ENCODE results near the gene WNT2B. TPM values are rescaled to one million over a fixed set of nuclear protein-coding genes. Genes with fewer than 3 reads are reported as not detected.

WNT2B gene
- total RNA-seq, 1 donor: 2.2 TPM

DNA sequence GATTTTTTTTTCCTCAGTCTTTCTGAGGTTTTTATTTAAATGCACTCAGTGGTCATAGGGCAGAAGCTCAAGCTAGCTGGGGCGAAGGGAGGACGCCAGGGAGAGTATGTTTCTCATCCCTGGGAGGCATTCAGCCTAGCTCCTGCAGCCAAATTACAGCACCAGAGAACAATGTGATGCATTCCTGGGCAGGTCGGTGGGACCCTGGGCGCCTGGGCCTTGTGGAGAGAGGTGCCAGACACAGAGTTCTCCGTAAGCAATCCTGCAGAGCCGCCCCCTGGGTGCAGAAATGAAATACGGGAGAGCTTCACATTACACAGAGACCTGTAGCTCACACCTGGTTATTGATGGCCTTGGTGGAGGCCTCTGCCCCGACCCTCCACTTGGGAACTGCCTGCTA is 15.5 kb downstream of the WNT2B start:
- H3K27ac ChIP-seq (ENCODE audit: low read depth, low read length): peak overlapping the region; percentile 29
- H3K79me2 ChIP-seq (ENCODE audit: insufficient read depth, low read length): no peaks in the 10 kb centered on the region
- DNase-seq (ENCODE audit: insufficient read length, low spot score, missing footprints): no peak
- H3K4me1 ChIP-seq (ENCODE audit: insufficient read depth, low read length): peaks cover 68% of the 10 kb centered on the region
- H4K20me1 ChIP-seq (ENCODE audit: insufficient read depth, low read length): no peaks in the 10 kb centered on the region
- no peaks in the 10 kb centered on the region for H3K27me3 ChIP-seq (ENCODE audit: insufficient read depth, low read length)
- H3K36me3 ChIP-seq (ENCODE audit: insufficient read depth, low read length): peaks cover 4% of the 10 kb centered on the region
- H3K4me2 ChIP-seq (ENCODE audit: insufficient read depth, low read length): peak overlapping the region; percentile 26
- TF ChIP-seq, protein P1, sequence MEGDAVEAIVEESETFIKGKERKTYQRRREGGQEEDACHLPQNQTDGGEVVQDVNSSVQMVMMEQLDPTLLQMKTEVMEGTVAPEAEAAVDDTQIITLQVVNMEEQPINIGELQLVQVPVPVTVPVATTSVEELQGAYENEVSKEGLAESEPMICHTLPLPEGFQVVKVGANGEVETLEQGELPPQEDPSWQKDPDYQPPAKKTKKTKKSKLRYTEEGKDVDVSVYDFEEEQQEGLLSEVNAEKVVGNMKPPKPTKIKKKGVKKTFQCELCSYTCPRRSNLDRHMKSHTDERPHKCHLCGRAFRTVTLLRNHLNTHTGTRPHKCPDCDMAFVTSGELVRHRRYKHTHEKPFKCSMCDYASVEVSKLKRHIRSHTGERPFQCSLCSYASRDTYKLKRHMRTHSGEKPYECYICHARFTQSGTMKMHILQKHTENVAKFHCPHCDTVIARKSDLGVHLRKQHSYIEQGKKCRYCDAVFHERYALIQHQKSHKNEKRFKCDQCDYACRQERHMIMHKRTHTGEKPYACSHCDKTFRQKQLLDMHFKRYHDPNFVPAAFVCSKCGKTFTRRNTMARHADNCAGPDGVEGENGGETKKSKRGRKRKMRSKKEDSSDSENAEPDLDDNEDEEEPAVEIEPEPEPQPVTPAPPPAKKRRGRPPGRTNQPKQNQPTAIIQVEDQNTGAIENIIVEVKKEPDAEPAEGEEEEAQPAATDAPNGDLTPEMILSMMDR (IDR thresholded peaks at IDR 0.05; ENCODE audit: extremely low read depth, low read depth, low read length): no peak
- no peak overlapping the region for H2AFZ ChIP-seq (ENCODE audit: low read length)
- H3K4me3 ChIP-seq (ENCODE audit: insufficient read depth, low read length): no peak overlapping the region
- H3K9me3 ChIP-seq (ENCODE audit: low read depth, low read length): no peaks in the 10 kb centered on the region

DNA sequence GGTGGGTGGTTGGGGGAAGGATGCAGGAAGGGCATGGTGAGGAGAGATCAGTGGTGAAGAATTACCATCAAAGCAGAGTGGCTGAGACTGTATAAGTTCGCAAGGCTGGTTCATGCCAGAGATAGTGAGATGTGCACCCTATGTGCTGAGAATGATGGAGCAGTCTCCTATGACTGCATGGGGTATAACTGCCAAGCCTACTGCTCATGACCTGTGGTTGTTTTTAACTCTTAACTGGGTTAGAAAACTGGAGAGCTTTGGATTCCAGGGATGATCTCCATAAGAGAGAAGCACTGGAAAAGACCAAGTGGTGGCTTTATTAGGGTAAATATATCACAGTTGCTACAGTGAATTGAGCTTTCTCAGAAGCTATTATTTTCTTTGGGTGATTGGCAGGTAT is 16.2 kb downstream of the WNT2B start:
- Histone ChIP-seq H3K27me3 (ENCODE audit: insufficient read depth, low read length) (no peaks in the 10 kb centered on the region), H4K20me1 (ENCODE audit: insufficient read depth, low read length) (no peaks in the 10 kb centered on the region), H2AFZ (ENCODE audit: low read length) (no peak overlapping the region), H3K4me3 (ENCODE audit: insufficient read depth, low read length) (no peak overlapping the region), H3K79me2 (ENCODE audit: insufficient read depth, low read length) (no peaks in the 10 kb centered on the region), H3K27ac (ENCODE audit: low read depth, low read length) (peak overlapping the region; percentile 29), H3K9me3 (ENCODE audit: low read depth, low read length) (no peaks in the 10 kb centered on the region), H3K4me2 (ENCODE audit: insufficient read depth, low read length) (no peak overlapping the region), H3K36me3 (ENCODE audit: insufficient read depth, low read length) (peaks cover 4% of the 10 kb centered on the region), H3K4me1 (ENCODE audit: insufficient read depth, low read length) (peaks cover 74% of the 10 kb centered on the region)
- DNase-seq (ENCODE audit: insufficient read length, low spot score, missing footprints): no peak
- TF ChIP-seq, protein P1 (IDR thresholded peaks at IDR 0.05; ENCODE audit: extremely low read depth, low read depth, low read length): no peak

DNA sequence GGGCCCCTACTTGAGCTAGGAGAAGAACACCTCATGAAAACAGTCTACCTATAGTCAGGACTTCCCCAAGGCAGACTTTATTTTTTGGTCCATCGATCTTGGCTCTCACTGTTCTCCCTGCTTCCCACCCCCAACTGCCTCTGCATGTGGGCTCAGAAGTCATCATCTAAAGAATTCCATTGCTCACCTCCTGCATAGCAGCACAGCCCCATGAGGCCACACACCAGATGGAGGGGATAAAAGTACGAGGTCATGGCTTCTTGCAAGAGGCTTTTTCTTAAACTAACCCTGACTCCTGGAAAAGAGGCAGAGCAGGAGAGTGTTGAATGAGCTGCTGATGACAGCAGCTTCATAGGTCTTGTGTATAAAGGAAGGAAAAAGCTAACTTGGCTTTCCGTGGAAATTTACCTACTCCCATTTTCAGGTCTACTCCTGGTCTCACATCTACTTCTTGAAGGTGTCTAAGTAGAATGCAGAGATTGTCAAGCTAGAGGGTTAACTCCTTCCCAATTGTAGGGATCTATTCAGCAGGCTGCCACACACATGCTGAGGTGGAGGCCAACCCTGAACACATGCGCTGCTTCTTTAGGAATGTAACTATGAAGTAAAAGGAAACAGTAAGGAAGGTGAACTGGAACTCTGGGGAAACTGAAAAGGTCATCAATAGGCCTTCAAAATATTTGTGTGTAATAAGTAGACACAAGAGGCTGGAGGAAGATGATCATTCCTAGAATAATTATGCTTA is 18.7 kb downstream of the WNT2B start:
- Histone ChIP-seq H3K4me2 (ENCODE audit: insufficient read depth, low read length) (peak overlapping the region; percentile 11), H3K4me1 (ENCODE audit: insufficient read depth, low read length) (peaks cover 73% of the 10 kb centered on the region), H3K27me3 (ENCODE audit: insufficient read depth, low read length) (no peaks in the 10 kb centered on the region), H3K9me3 (ENCODE audit: low read depth, low read length) (no peaks in the 10 kb centered on the region), H2AFZ (ENCODE audit: low read length) (no peak overlapping the region), H4K20me1 (ENCODE audit: insufficient read depth, low read length) (no peaks in the 10 kb centered on the region), H3K27ac (ENCODE audit: low read depth, low read length) (peak overlapping the region; percentile 67), H3K79me2 (ENCODE audit: insufficient read depth, low read length) (no peaks in the 10 kb centered on the region), H3K4me3 (ENCODE audit: insufficient read depth, low read length) (no peak overlapping the region), H3K36me3 (ENCODE audit: insufficient read depth, low read length) (peaks cover 4% of the 10 kb centered on the region)
- DNase-seq (ENCODE audit: insufficient read length, low spot score, missing footprints): no peak
- TF ChIP-seq, protein P1 (IDR thresholded peaks at IDR 0.05; ENCODE audit: extremely low read depth, low read depth, low read length): no peak

DNA sequence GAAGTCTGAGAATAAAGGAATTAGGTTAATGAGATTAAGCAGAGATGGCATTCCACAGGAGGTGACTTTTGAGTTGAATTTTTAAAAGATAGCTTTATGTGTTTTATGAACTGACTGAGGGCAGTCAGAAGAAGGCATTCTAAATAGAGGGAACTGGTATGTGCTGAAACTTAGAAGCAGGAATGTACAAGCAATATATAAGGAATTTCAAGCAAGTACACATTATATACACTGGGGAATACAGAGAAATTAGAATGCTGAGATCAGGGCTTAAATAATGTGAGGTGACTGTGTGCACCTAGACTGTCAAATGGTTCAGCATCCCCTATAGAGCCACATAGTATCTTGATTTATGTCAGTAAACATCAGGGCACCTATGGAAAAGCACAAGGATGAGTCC is 19.3 kb downstream of the WNT2B start:
- Histone ChIP-seq H3K79me2 (ENCODE audit: insufficient read depth, low read length) (no peaks in the 10 kb centered on the region), H2AFZ (ENCODE audit: low read length) (no peak overlapping the region), H3K36me3 (ENCODE audit: insufficient read depth, low read length) (peaks cover 4% of the 10 kb centered on the region), H4K20me1 (ENCODE audit: insufficient read depth, low read length) (no peaks in the 10 kb centered on the region), H3K4me1 (ENCODE audit: insufficient read depth, low read length) (peaks cover 72% of the 10 kb centered on the region), H3K4me3 (ENCODE audit: insufficient read depth, low read length) (no peak overlapping the region), H3K9me3 (ENCODE audit: low read depth, low read length) (no peaks in the 10 kb centered on the region), H3K4me2 (ENCODE audit: insufficient read depth, low read length) (peak overlapping the region; percentile 11), H3K27me3 (ENCODE audit: insufficient read depth, low read length) (no peaks in the 10 kb centered on the region), H3K27ac (ENCODE audit: low read depth, low read length) (peak overlapping the region; percentile 67)
- DNase-seq (ENCODE audit: insufficient read length, low spot score, missing footprints): peak; percentile 76
- TF ChIP-seq, protein P1 (IDR thresholded peaks at IDR 0.05; ENCODE audit: extremely low read depth, low read depth, low read length): no peak

Data from osteoblast (primary cell).